ENCODE measurements around the gene GFRA3.

- TF ChIP-seq CTCF (IDR thresholded peaks at IDR 0.05) = no peak
- TF ChIP-seq POLR2A (IDR thresholded peaks at IDR 0.05) = no peak
These were observed 50.9 kb downstream of the GFRA3 start for GRCh38 chr5:138223532-138223931.

All from prostate gland (tissue), 2 donors.